ENCODE measurements around the gene ATP5F1E. TPM values are rescaled to one million over a fixed set of nuclear protein-coding genes. Genes with fewer than 3 reads are reported as not detected.
A peak's percentile ranks its signal among the peaks of the same experiment; 100 is the strongest.

Gene ATP5F1E
- total and polyA plus RNA-seq, 9 of the 15 experiments (the other 6 are each of a cell fraction or from before 2014, with no cell fraction given), result 60.3 to 162 (median 113) TPM

- Histone ChIP-seq H3K4me3 (no peak overlapping the region), H4K20me1 (replicated peaks; ENCODE audit: control insufficient read depth, insufficient read depth, low read length) (no peaks in the 10 kb centered on the region; the same call in 1 of the 2 replicates), H2AFZ (ENCODE audit: low read depth, low read length) (no peak overlapping the region), H3K79me2 (ENCODE audit: control insufficient read depth, insufficient read depth, low read length) (peaks cover 96% of the 10 kb centered on the region), H3K4me1 (replicated peaks in 1 of 2; ENCODE audit: control insufficient read depth in 2 of 2, insufficient read depth in 2 of 2, low read length in 2 of 2) (peaks cover 24 to 29% of the 10 kb centered on the region in 2 experiments; a peak in 4 of 5 replicates), H3K9ac (ENCODE audit: insufficient read depth in 1 of 2, low read depth in 2 of 2, low read length in 2 of 2) (peak overlapping the region; percentile 31 to 93; a peak in 2 of 4 replicates), H3K9me1 (ENCODE audit: control insufficient read depth, insufficient read depth, low read length) (no peaks in the 10 kb centered on the region), H3K9me3 (replicated peaks; ENCODE audit: control insufficient read depth, insufficient read depth, low read depth, low read length) (no peaks in the 10 kb centered on the region), H3K27me3 (ENCODE audit: control insufficient read depth in 2 of 2, insufficient read depth in 2 of 2, low read length in 2 of 2) (no peaks in the 10 kb centered on the region), H3K4me2 (ENCODE audit: insufficient read depth, low read length) (no peak overlapping the region), H3K36me3 (ENCODE audit: control insufficient read depth, insufficient read depth, low read length) (peaks cover 90% of the 10 kb centered on the region), H3K27ac (ENCODE audit: extremely low read depth, low read depth, low read length) (no peak overlapping the region; the same call in 2 of the 3 replicates)
- no TSS peak for BruUV-seq (replicated peaks)
- FAIRE-seq (peak; percentile 15), ATAC-seq (no peak), DNase-seq (ENCODE audit: extremely low read depth in 1 of 4, low spot score in 3 of 4) (no peak)
- ChIA-PET POLR2A (interaction anchor here (0.6 to 1.2 kb wide), 4 partner anchors 9 to 656 kb away, joined by 3 to 5 read pairs (median 4); no protein-coding TSS in a partner anchor), CTCF (ENCODE audit: low intra/inter-chr PET ratio) (no interaction called here)
- intact Hi-C loops (cut with micrococcal nuclease) (no loop called here), in situ Hi-C loops (cut with MboI) (no loop called here)
- WGBS (ENCODE audit: insufficient coverage, low coverage, missing lambda C conversion rate), result 70% methylated on average over 8 of the region's 8 CpGs
- TF ChIP-seq, protein P1, sequence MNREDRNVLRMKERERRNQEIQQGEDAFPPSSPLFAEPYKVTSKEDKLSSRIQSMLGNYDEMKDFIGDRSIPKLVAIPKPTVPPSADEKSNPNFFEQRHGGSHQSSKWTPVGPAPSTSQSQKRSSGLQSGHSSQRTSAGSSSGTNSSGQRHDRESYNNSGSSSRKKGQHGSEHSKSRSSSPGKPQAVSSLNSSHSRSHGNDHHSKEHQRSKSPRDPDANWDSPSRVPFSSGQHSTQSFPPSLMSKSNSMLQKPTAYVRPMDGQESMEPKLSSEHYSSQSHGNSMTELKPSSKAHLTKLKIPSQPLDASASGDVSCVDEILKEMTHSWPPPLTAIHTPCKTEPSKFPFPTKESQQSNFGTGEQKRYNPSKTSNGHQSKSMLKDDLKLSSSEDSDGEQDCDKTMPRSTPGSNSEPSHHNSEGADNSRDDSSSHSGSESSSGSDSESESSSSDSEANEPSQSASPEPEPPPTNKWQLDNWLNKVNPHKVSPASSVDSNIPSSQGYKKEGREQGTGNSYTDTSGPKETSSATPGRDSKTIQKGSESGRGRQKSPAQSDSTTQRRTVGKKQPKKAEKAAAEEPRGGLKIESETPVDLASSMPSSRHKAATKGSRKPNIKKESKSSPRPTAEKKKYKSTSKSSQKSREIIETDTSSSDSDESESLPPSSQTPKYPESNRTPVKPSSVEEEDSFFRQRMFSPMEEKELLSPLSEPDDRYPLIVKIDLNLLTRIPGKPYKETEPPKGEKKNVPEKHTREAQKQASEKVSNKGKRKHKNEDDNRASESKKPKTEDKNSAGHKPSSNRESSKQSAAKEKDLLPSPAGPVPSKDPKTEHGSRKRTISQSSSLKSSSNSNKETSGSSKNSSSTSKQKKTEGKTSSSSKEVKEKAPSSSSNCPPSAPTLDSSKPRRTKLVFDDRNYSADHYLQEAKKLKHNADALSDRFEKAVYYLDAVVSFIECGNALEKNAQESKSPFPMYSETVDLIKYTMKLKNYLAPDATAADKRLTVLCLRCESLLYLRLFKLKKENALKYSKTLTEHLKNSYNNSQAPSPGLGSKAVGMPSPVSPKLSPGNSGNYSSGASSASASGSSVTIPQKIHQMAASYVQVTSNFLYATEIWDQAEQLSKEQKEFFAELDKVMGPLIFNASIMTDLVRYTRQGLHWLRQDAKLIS (CRISPR knock-in tag; IDR thresholded peaks at IDR 0.05), result no peak
- TF ChIP-seq NFXL1 (CRISPR knock-in tag; IDR thresholded peaks at IDR 0.05) (no peak), THRAP3 (IDR thresholded peaks at IDR 0.05; ENCODE audit: borderline replicate concordance) (no peak), PHB (CRISPR knock-in tag; IDR thresholded peaks at IDR 0.05) (no peak), BACH1 (tag; IDR thresholded peaks at IDR 0.05) (no peak), ZNF232 (CRISPR knock-in tag; IDR thresholded peaks at IDR 0.05) (no peak), SNRNP70 (optimal IDR thresholded peaks at IDR 0.05; ENCODE audit: low read depth, low read length) (no peak), WHSC1 (IDR thresholded peaks at IDR 0.05; ENCODE audit: low read length) (no peak), ZNF311 (CRISPR knock-in tag; IDR thresholded peaks at IDR 0.05) (no peak), POU5F1 (IDR thresholded peaks at IDR 0.05; ENCODE audit: borderline replicate concordance, low read depth, low read length, partially characterized antibody) (no peak), RBM25 (IDR thresholded peaks at IDR 0.05; ENCODE audit: low read depth, low read length, severe bottlenecking) (no peak)
- TF ChIP-seq, protein P2, sequence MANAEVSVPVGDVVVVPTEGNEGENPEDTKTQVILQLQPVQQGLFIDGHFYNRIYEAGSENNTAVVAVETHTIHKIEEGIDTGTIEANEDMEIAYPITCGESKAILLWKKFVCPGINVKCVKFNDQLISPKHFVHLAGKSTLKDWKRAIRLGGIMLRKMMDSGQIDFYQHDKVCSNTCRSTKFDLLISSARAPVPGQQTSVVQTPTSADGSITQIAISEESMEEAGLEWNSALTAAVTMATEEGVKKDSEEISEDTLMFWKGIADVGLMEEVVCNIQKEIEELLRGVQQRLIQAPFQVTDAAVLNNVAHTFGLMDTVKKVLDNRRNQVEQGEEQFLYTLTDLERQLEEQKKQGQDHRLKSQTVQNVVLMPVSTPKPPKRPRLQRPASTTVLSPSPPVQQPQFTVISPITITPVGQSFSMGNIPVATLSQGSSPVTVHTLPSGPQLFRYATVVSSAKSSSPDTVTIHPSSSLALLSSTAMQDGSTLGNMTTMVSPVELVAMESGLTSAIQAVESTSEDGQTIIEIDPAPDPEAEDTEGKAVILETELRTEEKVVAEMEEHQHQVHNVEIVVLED (CRISPR knock-in tag; IDR thresholded peaks at IDR 0.05), result no peak
- TF ChIP-seq, protein P3, sequence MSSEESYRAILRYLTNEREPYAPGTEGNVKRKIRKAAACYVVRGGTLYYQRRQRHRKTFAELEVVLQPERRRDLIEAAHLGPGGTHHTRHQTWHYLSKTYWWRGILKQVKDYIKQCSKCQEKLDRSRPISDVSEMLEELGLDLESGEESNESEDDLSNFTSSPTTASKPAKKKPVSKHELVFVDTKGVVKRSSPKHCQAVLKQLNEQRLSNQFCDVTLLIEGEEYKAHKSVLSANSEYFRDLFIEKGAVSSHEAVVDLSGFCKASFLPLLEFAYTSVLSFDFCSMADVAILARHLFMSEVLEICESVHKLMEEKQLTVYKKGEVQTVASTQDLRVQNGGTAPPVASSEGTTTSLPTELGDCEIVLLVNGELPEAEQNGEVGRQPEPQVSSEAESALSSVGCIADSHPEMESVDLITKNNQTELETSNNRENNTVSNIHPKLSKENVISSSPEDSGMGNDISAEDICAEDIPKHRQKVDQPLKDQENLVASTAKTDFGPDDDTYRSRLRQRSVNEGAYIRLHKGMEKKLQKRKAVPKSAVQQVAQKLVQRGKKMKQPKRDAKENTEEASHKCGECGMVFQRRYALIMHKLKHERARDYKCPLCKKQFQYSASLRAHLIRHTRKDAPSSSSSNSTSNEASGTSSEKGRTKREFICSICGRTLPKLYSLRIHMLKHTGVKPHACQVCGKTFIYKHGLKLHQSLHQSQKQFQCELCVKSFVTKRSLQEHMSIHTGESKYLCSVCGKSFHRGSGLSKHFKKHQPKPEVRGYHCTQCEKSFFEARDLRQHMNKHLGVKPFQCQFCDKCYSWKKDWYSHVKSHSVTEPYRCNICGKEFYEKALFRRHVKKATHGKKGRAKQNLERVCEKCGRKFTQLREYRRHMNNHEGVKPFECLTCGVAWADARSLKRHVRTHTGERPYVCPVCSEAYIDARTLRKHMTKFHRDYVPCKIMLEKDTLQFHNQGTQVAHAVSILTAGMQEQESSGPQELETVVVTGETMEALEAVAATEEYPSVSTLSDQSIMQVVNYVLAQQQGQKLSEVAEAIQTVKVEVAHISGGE (CRISPR knock-in tag; IDR thresholded peaks at IDR 0.05), result no peak
These were observed 4.3 kb downstream of the ATP5F1E start for GRCh38 chr20:59027741-59028320.
